HG03139 (cell line): ENCODE results near the gene OR10G3.

Experiments
- ATAC-seq: cut with Tn5 transposase; IDR thresholded peaks from one replicate; pipeline ENCODE4 v1.9.1; 2021; ENCODE audit not compliant: unreplicated experiment

The OR10G3 gene

DNA sequence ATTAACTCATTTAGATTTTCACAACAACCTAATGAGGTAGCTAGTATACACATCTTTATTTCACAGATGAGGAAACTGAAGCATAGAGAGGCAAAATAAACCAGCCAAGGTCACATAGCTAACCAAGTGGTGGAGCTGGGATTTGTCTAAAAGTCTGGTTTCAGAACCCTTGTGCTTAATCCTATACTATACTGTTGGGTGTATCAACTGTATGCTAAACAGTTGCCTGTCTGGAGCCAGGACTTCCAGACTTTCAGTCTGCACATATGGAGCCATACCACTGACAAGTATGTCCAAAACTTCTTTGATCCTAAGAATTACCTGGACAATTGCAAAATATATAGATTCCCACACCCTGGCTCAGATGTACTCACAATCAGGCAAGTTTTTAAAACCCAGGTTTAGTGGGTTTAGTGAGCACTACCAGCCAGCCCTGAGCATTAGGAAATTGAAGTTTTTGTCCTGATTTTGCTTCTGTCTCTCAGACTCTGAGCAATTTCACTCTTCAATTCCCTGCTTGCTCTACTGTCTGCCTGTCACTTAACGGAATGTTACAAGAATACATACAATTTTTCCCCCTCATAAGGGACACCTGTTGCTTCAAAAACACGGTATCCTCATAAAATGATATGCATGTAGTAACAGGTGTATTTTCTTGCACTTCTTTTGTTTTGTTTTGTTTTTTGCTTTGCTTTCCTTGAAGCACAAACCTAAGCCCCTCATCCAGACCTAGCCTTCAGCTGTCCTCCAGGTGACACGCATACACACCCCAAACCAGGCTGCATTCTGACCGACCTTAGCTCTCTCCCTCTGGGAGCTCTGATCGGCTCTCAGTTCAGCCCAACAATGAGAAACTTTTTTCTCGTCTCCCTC, 44.1 kb downstream of the OR10G3 start:
- no peak for ATAC-seq

DNA sequence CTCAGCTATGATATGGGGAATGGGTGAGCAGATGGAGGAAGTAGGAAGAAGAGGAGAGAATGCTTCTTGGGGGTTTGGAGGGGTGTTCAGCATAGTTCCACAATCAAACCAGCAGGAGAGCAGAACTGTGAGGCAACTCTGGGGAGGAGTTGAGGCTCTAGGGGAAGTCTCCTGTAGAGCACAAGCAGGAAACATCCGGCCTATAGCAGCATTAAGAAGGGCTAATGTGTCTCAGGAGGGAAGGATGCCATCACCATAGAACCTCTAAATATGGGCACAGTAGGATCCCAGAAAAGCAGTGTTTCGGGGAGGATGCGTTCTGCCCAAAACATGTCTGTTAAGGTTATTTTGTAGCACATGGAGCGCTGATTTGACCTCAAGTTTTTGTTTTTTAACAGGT, 45.3 kb downstream of the OR10G3 start:
- no peak for ATAC-seq

DNA sequence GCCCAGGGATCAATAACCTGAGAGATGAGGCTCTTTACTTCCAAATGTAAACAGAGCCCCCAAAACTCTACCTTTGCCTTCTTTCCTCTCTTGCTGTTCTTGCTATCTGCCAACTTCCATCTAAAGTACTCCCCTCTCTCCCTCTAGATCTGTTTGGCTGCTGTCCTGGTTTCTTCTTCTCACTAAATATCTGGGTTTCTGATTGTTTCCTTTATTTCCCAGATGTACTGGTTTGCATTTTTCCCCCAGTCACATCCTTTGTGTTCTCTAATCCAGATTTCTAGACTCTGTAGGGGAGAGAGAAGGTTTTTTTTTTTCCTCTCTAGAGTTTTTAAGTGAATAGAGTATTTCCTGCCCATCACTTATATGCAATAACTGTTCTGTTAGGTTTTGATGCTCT, 46.6 kb downstream of the OR10G3 start:
- ATAC-seq, result no peak

DNA sequence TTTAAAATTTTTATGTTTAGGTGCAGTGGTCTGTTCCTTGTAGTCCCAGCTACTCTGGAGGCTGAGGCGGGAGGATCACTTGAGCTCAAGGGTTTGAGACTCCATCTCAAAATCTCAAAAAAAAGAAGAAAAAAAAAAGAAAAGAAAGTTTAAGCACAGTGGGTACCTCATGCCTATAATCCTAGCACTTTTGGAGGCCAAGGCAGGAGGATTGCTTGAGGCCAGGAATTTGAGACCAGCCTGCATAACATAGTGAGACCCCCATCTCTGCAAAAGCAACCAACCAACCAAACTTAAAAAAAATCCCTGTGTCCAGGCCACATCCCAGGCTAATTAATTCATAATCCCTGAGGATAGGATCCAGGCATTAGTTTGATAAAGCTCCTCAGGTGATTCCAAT, 50.4 kb downstream of the OR10G3 start:
- no peak for ATAC-seq

DNA sequence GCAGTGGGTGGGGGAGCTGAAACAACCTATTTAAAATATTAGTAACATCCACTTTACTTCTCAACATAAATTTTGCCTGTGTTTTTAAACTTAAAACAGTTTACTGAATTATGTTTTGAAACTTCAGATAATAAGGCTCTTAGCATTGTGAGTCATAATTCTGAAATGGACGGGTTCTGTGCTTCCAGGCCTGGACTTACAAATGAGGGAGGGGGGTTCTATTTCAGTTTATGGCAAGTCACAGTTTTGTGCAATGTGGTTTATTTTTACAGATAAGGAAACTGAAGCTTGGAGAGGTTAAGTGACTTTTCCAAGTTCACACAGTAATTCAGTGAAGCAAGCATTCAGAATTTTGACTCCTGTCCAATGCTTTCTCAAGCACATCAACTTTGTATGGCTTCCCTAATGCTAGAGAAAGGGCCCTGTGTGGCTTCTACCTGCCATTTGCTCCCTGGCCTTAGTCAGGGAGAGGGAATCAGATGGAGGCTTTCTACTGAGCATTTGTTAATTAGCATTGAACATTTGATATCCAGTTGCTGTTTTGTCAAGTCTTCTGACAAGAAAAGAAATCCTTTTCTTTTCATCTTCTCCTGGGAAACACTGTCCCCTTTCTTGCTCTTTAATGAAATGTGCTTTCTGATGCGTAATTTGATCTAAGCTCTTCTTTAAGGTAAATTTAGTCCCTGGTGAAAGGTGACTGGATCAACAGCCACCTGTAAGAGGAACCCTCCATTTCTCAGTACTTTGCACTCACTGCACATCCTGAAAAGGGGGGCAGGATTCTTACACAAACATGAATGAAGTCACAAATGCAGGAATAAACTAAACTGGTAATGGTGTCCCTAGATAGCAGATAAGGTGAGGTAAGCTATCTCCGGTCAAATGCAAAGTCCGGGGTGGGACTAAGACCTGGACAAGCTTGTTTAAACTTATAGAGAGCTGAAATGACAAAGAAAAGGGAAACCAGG, 51.2 kb downstream of the OR10G3 start:
- no peak for ATAC-seq

DNA sequence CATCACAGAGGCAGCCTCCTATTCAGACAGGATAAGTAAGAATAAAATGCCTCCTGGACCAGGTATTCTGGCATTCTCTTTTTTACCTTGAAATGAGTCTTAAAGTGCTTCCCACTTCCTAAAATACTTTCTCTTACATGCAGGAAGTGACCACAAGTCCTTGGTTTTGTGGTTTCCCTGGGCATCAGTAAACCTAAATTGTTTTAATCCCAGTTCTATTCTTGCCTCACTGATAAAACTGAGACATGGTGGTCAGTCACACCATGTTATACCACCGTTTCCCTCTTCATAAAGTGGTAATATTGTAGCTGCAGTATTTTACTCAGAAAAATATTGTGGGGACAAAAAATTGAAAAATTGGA, 52.6 kb downstream of the OR10G3 start:
- ATAC-seq, result no peak

DNA sequence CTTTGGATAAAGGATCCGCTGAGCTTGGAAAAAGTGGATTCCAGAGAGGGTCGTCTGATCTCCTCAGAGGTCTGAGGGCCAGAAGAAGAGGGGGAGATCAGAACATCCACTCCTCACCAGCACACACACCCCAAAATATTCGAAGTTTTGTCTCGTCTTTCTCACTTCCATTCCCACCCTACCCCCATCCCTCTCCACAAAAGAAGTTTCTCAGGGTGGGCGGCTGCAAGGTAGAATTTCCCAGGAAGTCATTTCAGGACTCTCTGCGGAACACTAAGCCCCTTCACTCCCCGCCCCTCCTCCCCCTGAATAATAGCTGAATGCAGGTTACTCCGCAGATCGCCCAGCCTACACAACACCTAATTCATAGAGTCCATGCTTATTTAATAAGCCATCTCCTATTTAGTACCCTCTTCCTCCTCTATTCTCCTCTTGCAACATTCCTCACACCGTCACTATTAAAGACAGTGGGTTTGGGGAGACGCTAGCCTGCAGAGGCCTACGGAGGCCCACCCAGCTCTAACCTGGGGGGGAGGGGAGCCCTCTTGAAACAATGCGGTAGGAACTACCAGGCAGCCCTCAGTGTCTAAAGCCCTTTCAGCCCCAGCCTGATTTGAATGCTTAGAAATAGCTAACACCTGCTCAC, 53.1 kb downstream of the OR10G3 start:
- ATAC-seq, result peak; percentile 55

DNA sequence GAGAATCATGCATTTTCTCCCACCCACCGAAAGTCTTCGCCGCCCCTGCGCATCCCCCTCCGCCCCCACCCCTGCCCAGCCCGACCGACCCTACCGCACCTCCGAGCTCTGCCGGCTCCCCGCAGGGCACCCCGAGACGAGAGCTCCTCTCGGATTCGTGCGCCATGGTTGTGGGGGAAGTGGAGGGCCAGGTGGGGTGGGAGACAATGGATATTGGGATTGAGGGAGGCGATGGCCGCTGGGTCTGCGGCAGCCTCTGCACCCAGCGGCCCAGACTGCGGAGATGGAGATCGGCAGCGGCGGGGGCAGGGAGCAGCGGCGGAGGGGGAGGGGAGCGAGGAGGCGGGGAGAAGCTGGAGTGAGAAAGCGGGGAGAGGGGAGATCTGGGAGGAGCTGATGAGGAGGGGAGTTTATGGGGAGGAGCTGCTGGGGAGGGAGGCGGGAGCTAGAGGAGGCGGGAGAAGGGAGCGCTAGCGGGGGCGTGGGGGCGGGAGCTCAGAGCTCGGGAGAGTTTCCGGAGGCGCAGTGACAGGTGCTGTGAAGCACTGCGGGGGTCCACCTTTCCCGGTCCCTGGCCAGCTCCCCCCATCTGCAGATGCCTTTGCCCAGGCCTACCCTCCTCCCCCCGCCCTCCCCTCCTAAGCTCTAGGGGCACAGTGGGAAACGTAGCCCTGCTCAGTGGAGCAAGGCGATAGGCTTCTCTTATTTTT, 53.8 kb downstream of the OR10G3 start, which contains the start of gene SALL2:
SALL2 (minus strand) TSS at position 385 of the 710 bp plus-strand sequence; CDS start at position 166, 219 bp downstream.
- ATAC-seq, result no peak

DNA sequence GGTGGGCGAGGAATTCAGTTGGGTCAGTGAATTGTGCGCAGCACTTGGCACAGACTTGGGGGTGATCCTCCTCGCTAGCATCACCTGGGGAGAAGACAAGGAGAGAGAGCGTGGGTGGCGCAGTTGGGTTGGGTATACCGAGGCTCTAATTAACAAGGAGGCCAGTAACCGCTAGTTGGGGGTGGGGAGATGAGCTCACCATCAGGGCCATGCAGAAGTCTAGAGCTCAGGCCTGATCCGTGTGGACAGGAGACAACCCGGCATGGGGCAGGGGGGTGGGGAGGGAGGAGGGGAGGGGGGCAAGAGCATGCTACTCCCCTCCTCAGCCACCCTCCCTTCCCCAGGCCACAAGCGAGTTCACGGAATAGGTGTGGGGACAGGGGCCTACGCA, 54.3 kb downstream of the OR10G3 start:
- no peak for ATAC-seq

DNA sequence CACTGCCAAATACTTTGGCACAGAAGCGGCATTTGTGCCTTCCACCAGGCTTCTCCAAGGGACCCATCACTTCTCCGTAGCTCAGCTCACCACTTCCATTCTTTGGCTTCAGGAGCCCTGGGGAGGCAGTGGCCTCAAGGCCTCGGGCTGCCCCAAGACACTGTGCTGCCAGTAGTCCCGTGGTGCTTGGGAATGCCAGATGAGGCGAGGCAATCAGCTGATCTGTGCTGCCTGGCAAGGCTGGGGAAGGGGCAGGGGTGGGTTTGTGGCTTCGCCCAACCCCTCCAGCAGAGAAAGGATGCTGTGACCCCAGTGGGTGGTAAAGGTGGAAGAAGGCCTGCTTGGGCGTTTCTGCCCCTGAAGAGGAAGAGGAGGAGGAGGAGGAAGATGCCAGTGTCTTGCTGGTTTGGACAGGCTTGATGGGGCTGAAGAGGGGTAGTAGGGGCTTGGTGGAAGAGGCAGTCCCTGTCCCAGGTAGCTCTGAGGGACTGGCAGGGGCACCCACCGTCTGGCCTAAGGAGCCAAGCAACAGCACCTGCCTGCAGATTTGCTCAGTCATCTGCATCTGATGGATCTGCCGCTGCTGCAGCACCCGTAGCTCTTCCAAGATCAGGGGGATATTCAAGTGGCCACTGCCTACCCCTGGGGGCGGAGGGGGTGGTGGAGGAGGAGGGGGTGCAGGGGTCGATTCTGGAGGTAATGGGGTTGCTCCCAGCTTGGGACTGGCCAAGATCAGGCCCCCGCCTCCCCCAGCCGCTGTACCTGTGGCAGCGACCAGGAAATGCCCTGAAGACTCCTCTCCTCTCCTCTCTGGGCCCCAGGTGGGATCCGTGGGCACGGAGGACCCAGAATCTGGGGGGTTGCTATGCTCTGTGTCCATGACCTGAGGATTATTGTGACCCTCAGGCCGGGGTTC, 55.0 kb downstream of the OR10G3 start:
- no peak for ATAC-seq

DNA sequence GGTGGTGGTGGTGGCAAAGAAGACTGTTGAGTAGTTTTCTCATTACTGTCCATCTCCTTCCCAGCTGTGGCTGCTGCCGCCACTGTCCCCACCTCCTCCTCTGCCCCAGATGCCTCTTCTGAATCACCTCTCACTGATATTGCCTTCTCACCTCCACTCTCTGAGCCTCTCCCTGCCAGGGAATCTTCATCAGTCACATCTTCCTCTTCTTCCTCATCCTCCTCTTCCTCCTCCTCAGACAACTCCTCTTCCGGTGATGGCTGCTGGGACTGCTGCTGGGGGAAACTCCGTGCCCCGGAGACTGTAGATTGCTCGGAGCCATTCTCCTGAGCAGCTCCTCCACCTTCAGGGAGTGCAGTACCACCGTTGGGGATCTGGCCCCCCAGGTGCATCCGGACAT, 56.7 kb downstream of the OR10G3 start:
- no peak for ATAC-seq

DNA sequence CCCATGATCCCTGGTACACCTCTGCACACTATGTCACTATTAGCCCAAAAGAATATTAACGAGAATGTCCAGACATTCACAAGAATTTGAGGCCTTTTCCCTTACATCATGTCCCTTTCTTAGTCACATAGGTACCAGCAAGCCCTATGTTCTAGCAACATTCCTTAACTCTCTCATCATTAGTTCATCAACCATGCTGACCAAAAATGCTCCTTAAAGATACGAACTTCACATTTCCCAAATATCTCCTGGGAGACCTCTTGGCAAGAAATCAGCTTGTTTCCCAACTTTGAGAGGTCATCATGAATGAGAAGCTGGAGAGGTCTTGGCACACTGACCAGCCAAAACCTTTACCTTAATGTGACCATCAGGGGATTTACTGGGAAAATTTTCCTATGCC, 58.4 kb downstream of the OR10G3 start:
- ATAC-seq, result no peak

DNA sequence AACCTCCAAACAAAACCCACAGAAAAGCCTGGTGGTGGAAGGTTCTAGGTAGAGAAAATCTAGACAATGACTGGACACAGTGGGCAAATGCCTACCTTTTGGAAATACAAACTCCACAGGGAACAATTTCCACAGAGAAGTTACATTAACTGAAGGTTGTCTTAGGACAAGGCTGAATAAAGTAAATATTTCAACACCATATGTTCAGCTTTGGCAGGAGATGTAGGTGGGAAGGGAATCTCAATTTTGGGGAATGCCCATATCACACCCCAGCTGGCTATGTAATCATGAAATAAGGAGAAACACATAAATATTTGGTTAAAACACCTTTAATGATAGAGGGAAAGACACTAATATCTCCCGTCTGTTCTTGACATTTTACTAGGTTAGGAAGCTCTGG, 59.1 kb downstream of the OR10G3 start:
- no peak for ATAC-seq

DNA sequence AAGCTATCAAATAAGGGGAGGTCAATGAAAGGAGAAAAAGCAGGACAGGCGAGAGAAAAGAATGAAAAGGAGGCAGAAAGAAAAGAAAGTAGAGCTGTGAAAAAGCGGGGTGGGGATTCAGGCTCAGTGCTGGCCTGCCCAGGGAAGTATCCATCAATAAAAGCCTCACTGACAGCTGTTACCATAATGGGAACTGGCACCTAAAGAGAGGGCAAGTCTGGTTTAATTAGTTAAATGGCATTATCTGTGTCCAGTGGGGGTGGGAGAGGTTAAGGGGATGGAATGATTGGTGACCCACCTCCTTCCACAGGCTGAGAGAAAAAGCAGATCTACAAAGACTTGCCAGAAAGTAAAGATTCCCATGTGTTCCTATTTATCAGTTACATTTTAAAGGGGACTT, 61.2 kb downstream of the OR10G3 start:
- no peak for ATAC-seq
